NCI-H460 (cell line): ENCODE results near the gene ZNF506. TPM values are rescaled to one million over a fixed set of nuclear protein-coding genes. Genes with fewer than 3 reads are reported as not detected.
"Not testable (repeated sequence)": the region's sequence is repeated elsewhere in the genome, so short reads cannot be mapped to it uniquely, and the experiment has no call there.

ENCODE experiments used
- DNase-seq: peaks from one replicate; pipeline ENCODE4 v3.0.0-alpha.2; 2016; ENCODE audit warnings: low read depth; ENCODE audit errors: extremely low read depth
- polyA plus RNA-seq: library from polyadenylated mRNA; depleted of rRNA; stranded (reverse); fragments of >200 nt; gene quantifications from 2 replicates; pipeline ENCODE4 v1.2.3, GENCODE V29; 2014; cell fraction: nucleus; rRNA removed
- total RNA-seq: library from RNA; depleted of rRNA; stranded (reverse); fragments of >200 nt; shearing (Covaris generic); gene quantifications from 2 replicates; pipeline ENCODE4 v1.2.3, GENCODE V29; 2014; rRNA removed

The ZNF506 gene
- total RNA-seq = 1.4 and 2.3 TPM in 2 replicates
- polyA plus RNA-seq = 0.10 and 0.62 TPM in 2 replicates

- peak; percentile 40 for DNase-seq
These were observed at the start of gene ZNF506 for GRCh38 chr19:19821366-19821951. Gene ZNF506, minus strand, starts transcription at chr19:19821750. Its CDS starts 147 bp downstream, at chr19:19821603.

- DNase-seq = not testable (repeated sequence)
These were observed 48.5 kb upstream of the ZNF506 start for GRCh38 chr19:19870086-19870485.

- no peak for DNase-seq
These were observed 45.2 kb upstream of the ZNF506 start for GRCh38 chr19:19866611-19867248.

- peak; percentile 65 for DNase-seq
These were observed 44.4 kb upstream of the ZNF506 start, which contains the start of gene ZNF253 for GRCh38 chr19:19865750-19866610. Gene ZNF253, plus strand, starts transcription at chr19:19865882. Its CDS starts 115 bp downstream, at chr19:19865997.

- DNase-seq = no peak
These were observed 39.3 kb upstream of the ZNF506 start for GRCh38 chr19:19860756-19861390.

GRCh38 chr19:19858751-19859150 lies 37.2 kb upstream of the ZNF506 start:
- DNase-seq = no peak

- not testable (repeated sequence) for DNase-seq
These were observed 30.2 kb upstream of the ZNF506 start for GRCh38 chr19:19851740-19852139.

GRCh38 chr19:19849056-19849455 lies 27.5 kb upstream of the ZNF506 start:
- DNase-seq = no peak

- DNase-seq = no peak
These were observed 26.2 kb upstream of the ZNF506 start for GRCh38 chr19:19847781-19848180.

- no peak for DNase-seq
These were observed 14.0 kb upstream of the ZNF506 start for GRCh38 chr19:19835560-19836038.

GRCh38 chr19:19826875-19827274 lies 5.3 kb upstream of the ZNF506 start:
- no peak for DNase-seq

GRCh38 chr19:19823916-19824315 lies 2.4 kb upstream of the ZNF506 start:
- DNase-seq = no peak

GRCh38 chr19:19821976-19822375 lies 426 bp upstream of the ZNF506 start:
- DNase-seq = not testable (repeated sequence)

- DNase-seq = no peak
These were observed 703 bp downstream of the ZNF506 start for GRCh38 chr19:19820774-19821320.

GRCh38 chr19:19817357-19817756 lies 4.2 kb downstream of the ZNF506 start:
- no peak for DNase-seq

- no peak for DNase-seq
These were observed 4.9 kb downstream of the ZNF506 start for GRCh38 chr19:19816679-19817078.

GRCh38 chr19:19811999-19812398 lies 9.6 kb downstream of the ZNF506 start:
- DNase-seq = not testable (repeated sequence)

- DNase-seq = no peak
These were observed 16.1 kb downstream of the ZNF506 start for GRCh38 chr19:19805480-19805879.

- DNase-seq = no peak
These were observed 33.5 kb downstream of the ZNF506 start for GRCh38 chr19:19788015-19788414.

- not testable (repeated sequence) for DNase-seq
These were observed 36.1 kb downstream of the ZNF506 start for GRCh38 chr19:19785476-19785875.
